IMR-90 (cell line): ENCODE data around the gene TNFRSF21. TPM values are rescaled to one million over a fixed set of nuclear protein-coding genes. Genes with fewer than 3 reads are reported as not detected.

Experiments
- ATAC-seq: fragments of 200-7000 bp; cut with Tn5 transposase; 2 replicates; pipeline ENCODE4 v1.9.1; 2020; ENCODE audit warnings: low read depth, mild to moderate bottlenecking, moderate library complexity
- BruUV-seq: library from RNA; stranded (reverse); fragments of 400-500 nt; replicated peaks from 2 replicates; lab custom pipeline; 2021; lab: Mats Ljungman, UMichigan
- CTCF ChIA-PET: fragments of 300-600 bp; formaldehyde crosslinking; extraction: SDS; loops from one replicate; lab custom pipeline; 2021; ENCODE audit warnings: antibody characterized with exemption; lab: Yijun Ruan, JAX
- POLR2A ChIA-PET: fragments of 300-600 bp; sonication (Branson Sonifier 250); formaldehyde crosslinking; loops from one replicate; lab custom pipeline; 2022; ENCODE audit warnings: antibody characterized with exemption; ENCODE audit not compliant: unreplicated experiment; lab: Charles Lee
- DNase-seq: peaks from one replicate; pipeline ENCODE4 v3.0.0; 2013
- H2AFZ ChIP-seq: replicated peaks from 2 replicates; pipeline ENCODE3; 2013; ENCODE audit warnings: low read length, mild to moderate bottlenecking; ENCODE audit not compliant: poor library complexity
- H2AK5ac ChIP-seq: 2 replicates; pipeline ENCODE4 v1.6.1; 2013; ENCODE audit warnings: low read depth, low read length, inconsistent platforms
- H2AK9ac ChIP-seq: replicated peaks from 2 replicates; pipeline ENCODE3; 2013; ENCODE audit warnings: mild to moderate bottlenecking, low read depth, low read length, moderate library complexity; ENCODE audit not compliant: poor library complexity
- H2BK120ac ChIP-seq: 2 replicates; pipeline ENCODE4 v1.6.1; 2013; ENCODE audit warnings: low read depth, low read length, inconsistent platforms
- H2BK15ac ChIP-seq: 3 replicates; pipeline ENCODE4 v1.6.1; 2013; ENCODE audit warnings: low read depth, low read length, inconsistent platforms
- H2BK20ac ChIP-seq: 2 replicates; pipeline ENCODE4 v1.6.1; 2013; ENCODE audit warnings: low read depth, mild to moderate bottlenecking, inconsistent platforms, low read length, moderate library complexity
- H2BK5ac ChIP-seq: 2 replicates; pipeline ENCODE4 v1.6.1; 2013; ENCODE audit warnings: mild to moderate bottlenecking, low read depth, low read length, inconsistent platforms; ENCODE audit not compliant: poor library complexity, severe bottlenecking
- H3K14ac ChIP-seq: replicated peaks from 2 replicates; pipeline ENCODE4 v1.6.1; 2013; ENCODE audit warnings: low read depth, low read length, inconsistent platforms
- H3K18ac ChIP-seq: 2 replicates; pipeline ENCODE4 v1.6.1; 2013; ENCODE audit warnings: low read depth, low read length, control low read depth
- H3K23ac ChIP-seq: 2 replicates; pipeline ENCODE4 v1.6.1; 2013; ENCODE audit warnings: low read depth, low read length, inconsistent platforms
- H3K27ac ChIP-seq: 2 replicates; pipeline ENCODE4 v1.5.1; 2013; ENCODE audit warnings: mild to moderate bottlenecking, control low read depth, low read length; ENCODE audit not compliant: insufficient read depth
- H3K27me3 ChIP-seq: 2 replicates; pipeline ENCODE4 v1.6.1; 2013; ENCODE audit warnings: low read length; ENCODE audit not compliant: control insufficient read depth, insufficient read depth
- H3K36me3 ChIP-seq: 2 replicates; pipeline ENCODE4 v1.6.1; 2013; ENCODE audit warnings: low read length, mixed read lengths; ENCODE audit not compliant: control insufficient read depth, insufficient read depth
- H3K4ac ChIP-seq: 2 replicates; pipeline ENCODE4 v1.6.1; 2013; ENCODE audit warnings: low read depth, low read length, inconsistent platforms
- H3K4me1 ChIP-seq: 2 replicates; pipeline ENCODE4 v1.6.1; 2013; ENCODE audit warnings: low read length, mixed read lengths; ENCODE audit not compliant: control insufficient read depth, insufficient read depth
- H3K4me2 ChIP-seq: 2 replicates; pipeline ENCODE4 v1.6.1; 2013; ENCODE audit warnings: low read depth, mild to moderate bottlenecking, control low read depth, low read length, moderate library complexity
- H3K4me3 ChIP-seq: 2 replicates; pipeline ENCODE4 v1.5.1; 2013; ENCODE audit warnings: low read depth, mild to moderate bottlenecking, control low read depth, low read length, moderate library complexity; ENCODE audit not compliant: insufficient read depth
- H3K56ac ChIP-seq: 2 replicates; pipeline ENCODE4 v1.6.1; 2013; ENCODE audit warnings: low read length, inconsistent platforms; ENCODE audit not compliant: insufficient read depth; ENCODE audit errors: extremely low read depth
- H3K79me1 ChIP-seq, 2 experiments: 2 replicates each; pipeline ENCODE4 v1.6.1; 2013; ENCODE audit warnings: low read length in 2 of 2, inconsistent platforms in 1 of 2, low read depth in 1 of 2
- H3K9ac ChIP-seq: 2 replicates; pipeline ENCODE4 v1.6.1; 2013; ENCODE audit warnings: low read depth, low read length, control low read depth
- H3K9me1 ChIP-seq: 2 replicates; pipeline ENCODE4 v1.6.1; 2013; ENCODE audit warnings: low read length, inconsistent platforms; ENCODE audit not compliant: insufficient read depth
- H3K9me3 ChIP-seq: 2 replicates; pipeline ENCODE4 v1.6.1; 2013; ENCODE audit warnings: low read length; ENCODE audit not compliant: control insufficient read depth, insufficient read depth
- H4K20me1 ChIP-seq: 2 replicates; pipeline ENCODE4 v1.6.1; 2013; ENCODE audit warnings: low read length, inconsistent platforms; ENCODE audit not compliant: insufficient read depth
- H4K5ac ChIP-seq: 2 replicates; pipeline ENCODE4 v1.6.1; 2013; ENCODE audit warnings: mild to moderate bottlenecking, low read depth, low read length, control low read depth
- H4K8ac ChIP-seq, 2 experiments: 2 replicates each; pipeline ENCODE4 v1.6.1; 2013; ENCODE audit warnings: low read depth in 2 of 2, low read length in 2 of 2, control low read depth in 1 of 2, inconsistent platforms in 1 of 2
- H4K91ac ChIP-seq: 2 replicates; pipeline ENCODE4 v1.6.1; 2013; ENCODE audit warnings: low read depth, low read length, inconsistent platforms; ENCODE audit not compliant: insufficient read depth
- CEBPB ChIP-seq: IDR thresholded peaks from 2 replicates; pipeline ENCODE4 v1.6.1; 2012; ENCODE audit warnings: low read depth, low read length, improper control_type of control experiment
- CHD1 ChIP-seq: IDR thresholded peaks from 2 replicates; pipeline ENCODE4 v1.6.1; 2012; ENCODE audit warnings: low read depth, low read length, improper control_type of control experiment
- FOS ChIP-seq: fragments of 150-350 bp; IDR thresholded peaks from 2 replicates; pipeline ENCODE4 v1.6.1; 2016; ENCODE audit warnings: low read depth, low read length
- MAZ ChIP-seq: IDR thresholded peaks from 2 replicates; pipeline ENCODE4 v1.6.1; 2012; ENCODE audit warnings: low read depth, mild to moderate bottlenecking, low read length, improper control_type of control experiment, moderate library complexity, borderline replicate concordance
- MXI1 ChIP-seq: IDR thresholded peaks from 2 replicates; pipeline ENCODE4 v1.6.1; 2012; ENCODE audit warnings: low read depth, mild to moderate bottlenecking, low read length, moderate library complexity, borderline replicate concordance
- POLR2A ChIP-seq: IDR thresholded peaks from 2 replicates; pipeline ENCODE4 v1.6.1; 2012; ENCODE audit warnings: mild to moderate bottlenecking, low read depth, low read length
- RAD21 ChIP-seq: IDR thresholded peaks from 2 replicates; pipeline ENCODE4 v1.6.1; 2012; ENCODE audit warnings: low read length, improper control_type of control experiment
- RCOR1 ChIP-seq: IDR thresholded peaks from 2 replicates; pipeline ENCODE4 v1.6.1; 2012; ENCODE audit warnings: mild to moderate bottlenecking, low read length, improper control_type of control experiment; ENCODE audit not compliant: insufficient replicate concordance
- RFX5 ChIP-seq: IDR thresholded peaks from 2 replicates; pipeline ENCODE4 v1.8.0; 2012; ENCODE audit warnings: low read depth, mild to moderate bottlenecking, low read length, moderate library complexity
- WGBS, 2 experiments: methylation state at CpG; one replicate each; pipeline versions ENCODE4 v1.1.5 to v1.1.7; 2013; ENCODE audit warnings: missing lambda C conversion rate in 2 of 2; ENCODE audit not compliant: insufficient read length in 1 of 2; ENCODE audit errors: extremely low coverage in 2 of 2; 5-methylcytosine and 5-hydroxymethylcytosine counted together
- dilution Hi-C: fragments of 300-500 bp; cut with HindIII; formaldehyde crosslinking; loops from one replicate; pipeline ENCODE4 v1.14.3; 2018; ENCODE audit warnings: low sequenced_read_pairs; ENCODE audit not compliant: unreplicated experiment
- in situ Hi-C: fragments of 300-500 bp; cut with MboI; formaldehyde crosslinking; loops from 3 replicates; pipeline ENCODE4 v1.14.3; 2019; ENCODE audit warnings: low sequenced_read_pairs, inconsistent platforms, mixed read lengths
- intact Hi-C: fragments of 100-400 bp; cut with micrococcal nuclease; formaldehyde crosslinking; loops from 2 replicates; pipeline ENCODE4 v1.10.0; 2022
- polyA plus RNA-seq, 3 experiments: library from polyadenylated mRNA; depleted of rRNA; stranded (reverse); fragments of >200 nt; gene quantifications; 2 replicates each; pipeline ENCODE4 v1.2.3, GENCODE V29; 2012; ENCODE audit warnings: low replicate concordance in 1 of 3
- total RNA-seq: library from RNA; depleted of rRNA; stranded (reverse); fragments of >200 nt; gene quantifications from 2 replicates; pipeline ENCODE4 v1.2.3, GENCODE V29; 2012
- TF ChIP-seq, protein P1 (sequence below): fragments of 150-350 bp; IDR thresholded peaks from 2 replicates; pipeline ENCODE4 v1.6.1; 2017; ENCODE audit warnings: mild to moderate bottlenecking, antibody characterized with exemption, low read length, low read depth
- TF ChIP-seq, protein P2 (sequence below): fragments of 150-350 bp; IDR thresholded peaks from 2 replicates; pipeline ENCODE4 v1.6.1; 2016; ENCODE audit warnings: low read depth, mild to moderate bottlenecking, low read length, moderate library complexity, borderline replicate concordance
- TF ChIP-seq, protein P3 (sequence below): conservative IDR thresholded peaks from 2 replicates; pipeline ENCODE4 v1.5.1; 2012; ENCODE audit warnings: mild to moderate bottlenecking, low read depth, low read length, improper control_type of control experiment

The TNFRSF21 gene
- total and polyA plus RNA-seq, 2 of the 4 experiments (the other 2 are of a cell fraction) = 2.9 to 6.9 TPM

DNA sequence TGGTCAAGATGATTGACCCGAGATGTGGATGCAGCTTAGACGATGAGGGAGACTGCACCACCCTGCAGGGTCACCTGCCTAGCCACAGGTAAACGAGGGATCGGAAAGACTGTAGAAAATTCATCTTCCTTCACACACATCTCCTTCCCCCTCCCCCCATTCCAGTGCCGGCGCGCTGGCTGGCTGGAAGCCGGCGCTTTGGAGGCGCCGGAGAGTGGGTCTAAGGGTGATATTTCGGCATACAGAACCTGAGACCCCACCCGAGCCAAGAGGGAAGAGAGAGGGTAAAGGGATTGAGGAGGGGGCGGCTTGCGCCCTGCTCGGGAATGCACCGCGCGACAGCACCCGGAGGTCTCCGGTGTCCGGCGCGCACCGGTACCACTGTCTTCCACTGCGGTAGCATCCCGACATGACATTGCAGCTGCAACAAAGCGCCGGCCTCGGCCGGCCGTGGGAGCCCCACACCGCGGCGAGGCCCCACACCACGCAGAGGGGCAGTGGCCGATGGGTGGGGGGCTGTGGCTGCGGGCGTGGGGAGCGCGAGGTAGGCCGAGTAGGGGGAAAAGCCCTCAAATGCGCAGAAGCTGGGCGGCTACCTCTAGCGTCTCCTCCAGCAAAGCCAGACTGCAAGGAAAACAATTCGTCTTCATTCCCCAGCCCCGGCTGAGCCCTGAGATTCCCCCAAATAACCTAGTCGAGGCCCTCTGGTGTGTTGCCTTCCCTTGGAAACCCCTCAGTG is 984 bp downstream of the TNFRSF21 start:
- H2AFZ ChIP-seq = peak overlapping the region; percentile 94
- POLR2A ChIA-PET = interaction anchor here (0.5 to 0.6 kb wide), 2 partner anchors 212 to 215 kb away, joined by 3 to 5 read pairs; no protein-coding TSS in a partner anchor

More for the DNA sequence above, 984 bp downstream of the TNFRSF21 start:
- H3K18ac ChIP-seq = no peak overlapping the region
- H3K9ac ChIP-seq = peak overlapping the region; percentile 69
- H3K27me3 ChIP-seq = peaks cover 7% of the 10 kb centered on the region; the same call in 1 of the 2 replicates
- DNase-seq (peak; percentile 19), ATAC-seq (peak; percentile 48)
- no peak overlapping the region for H4K5ac ChIP-seq
- peak overlapping the region; percentile 84 for H3K4me3 ChIP-seq
- H3K27ac ChIP-seq = no peak overlapping the region; the same call in 1 of the 2 replicates
- 0% methylated on average over 4 of the region's 48 CpGs; no CpG with 5 or more reads in 1 of the 2 experiments for WGBS, 2 experiments
- dilution Hi-C loops (no loop called here), intact Hi-C loops (loop anchor here (1.0 to 5.0 kb wide), 2 partner anchors 51 to 140 kb away; no protein-coding TSS in a partner anchor), in situ Hi-C loops (loop anchor here (5.0 to 25.0 kb wide), 2 partner anchors 211 to 471 kb away; no protein-coding TSS in a partner anchor)
- 0 out of 2 replicates have a peak overlapping the region, but pooled peaks have one; percentile 66 for H3K23ac ChIP-seq
- no peaks in the 10 kb centered on the region for H3K36me3 ChIP-seq
- H3K4me1 ChIP-seq = no peaks in the 10 kb centered on the region; the same call in 1 of the 2 replicates
- H3K9me1 ChIP-seq = no peaks in the 10 kb centered on the region
- peak overlapping the region; percentile 52 for H2AK9ac ChIP-seq
- peaks cover 7 to 23% of the 10 kb centered on the region in 2 experiments; a peak in 1 of 4 replicates for H3K79me1 ChIP-seq
- no peak overlapping the region for H2BK5ac ChIP-seq
- H3K56ac ChIP-seq = no peak overlapping the region
- peak overlapping the region; percentile 92 for H3K4me2 ChIP-seq
- H4K8ac ChIP-seq = 0 out of 4 replicates have a peak overlapping the region, but pooled peaks of 1 of the 2 experiments have one; percentile 47
- CTCF ChIA-PET = interaction anchor here (1.2 to 2.2 kb wide), 4 partner anchors 209 to 225 kb away, joined by 3 to 22 read pairs (median 6); no protein-coding TSS in a partner anchor
- H2BK120ac ChIP-seq = no peak overlapping the region
- no peaks in the 10 kb centered on the region for H3K9me3 ChIP-seq
- H3K4ac ChIP-seq = 0 out of 2 replicates have a peak overlapping the region, but pooled peaks have one; percentile 40
- no peak overlapping the region for H4K91ac ChIP-seq
- no peak overlapping the region for H2BK20ac ChIP-seq
- H2BK15ac ChIP-seq = no peak overlapping the region
- no TSS peak for BruUV-seq
- H4K20me1 ChIP-seq = no peaks in the 10 kb centered on the region; the same call in 1 of the 2 replicates
- peak overlapping the region; percentile 29; the same call in 1 of the 2 replicates for H3K14ac ChIP-seq
- peak overlapping the region; percentile 35; the same call in 1 of the 2 replicates for H2AK5ac ChIP-seq
- no peak for TF ChIP-seq RFX5
- TF ChIP-seq CHD1 = no peak
- TF ChIP-seq, protein P1, sequence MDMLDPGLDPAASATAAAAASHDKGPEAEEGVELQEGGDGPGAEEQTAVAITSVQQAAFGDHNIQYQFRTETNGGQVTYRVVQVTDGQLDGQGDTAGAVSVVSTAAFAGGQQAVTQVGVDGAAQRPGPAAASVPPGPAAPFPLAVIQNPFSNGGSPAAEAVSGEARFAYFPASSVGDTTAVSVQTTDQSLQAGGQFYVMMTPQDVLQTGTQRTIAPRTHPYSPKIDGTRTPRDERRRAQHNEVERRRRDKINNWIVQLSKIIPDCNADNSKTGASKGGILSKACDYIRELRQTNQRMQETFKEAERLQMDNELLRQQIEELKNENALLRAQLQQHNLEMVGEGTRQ = no peak
- TF ChIP-seq MAZ = no peak
- TF ChIP-seq CEBPB = no peak
- TF ChIP-seq, protein P2, sequence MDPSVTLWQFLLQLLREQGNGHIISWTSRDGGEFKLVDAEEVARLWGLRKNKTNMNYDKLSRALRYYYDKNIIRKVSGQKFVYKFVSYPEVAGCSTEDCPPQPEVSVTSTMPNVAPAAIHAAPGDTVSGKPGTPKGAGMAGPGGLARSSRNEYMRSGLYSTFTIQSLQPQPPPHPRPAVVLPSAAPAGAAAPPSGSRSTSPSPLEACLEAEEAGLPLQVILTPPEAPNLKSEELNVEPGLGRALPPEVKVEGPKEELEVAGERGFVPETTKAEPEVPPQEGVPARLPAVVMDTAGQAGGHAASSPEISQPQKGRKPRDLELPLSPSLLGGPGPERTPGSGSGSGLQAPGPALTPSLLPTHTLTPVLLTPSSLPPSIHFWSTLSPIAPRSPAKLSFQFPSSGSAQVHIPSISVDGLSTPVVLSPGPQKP = no peak
- TF ChIP-seq MXI1 = no peak
- TF ChIP-seq RCOR1 = no peak
- TF ChIP-seq RAD21 = no peak
- TF ChIP-seq POLR2A = no peak
- TF ChIP-seq FOS = no peak
- TF ChIP-seq, protein P3, sequence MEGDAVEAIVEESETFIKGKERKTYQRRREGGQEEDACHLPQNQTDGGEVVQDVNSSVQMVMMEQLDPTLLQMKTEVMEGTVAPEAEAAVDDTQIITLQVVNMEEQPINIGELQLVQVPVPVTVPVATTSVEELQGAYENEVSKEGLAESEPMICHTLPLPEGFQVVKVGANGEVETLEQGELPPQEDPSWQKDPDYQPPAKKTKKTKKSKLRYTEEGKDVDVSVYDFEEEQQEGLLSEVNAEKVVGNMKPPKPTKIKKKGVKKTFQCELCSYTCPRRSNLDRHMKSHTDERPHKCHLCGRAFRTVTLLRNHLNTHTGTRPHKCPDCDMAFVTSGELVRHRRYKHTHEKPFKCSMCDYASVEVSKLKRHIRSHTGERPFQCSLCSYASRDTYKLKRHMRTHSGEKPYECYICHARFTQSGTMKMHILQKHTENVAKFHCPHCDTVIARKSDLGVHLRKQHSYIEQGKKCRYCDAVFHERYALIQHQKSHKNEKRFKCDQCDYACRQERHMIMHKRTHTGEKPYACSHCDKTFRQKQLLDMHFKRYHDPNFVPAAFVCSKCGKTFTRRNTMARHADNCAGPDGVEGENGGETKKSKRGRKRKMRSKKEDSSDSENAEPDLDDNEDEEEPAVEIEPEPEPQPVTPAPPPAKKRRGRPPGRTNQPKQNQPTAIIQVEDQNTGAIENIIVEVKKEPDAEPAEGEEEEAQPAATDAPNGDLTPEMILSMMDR = no peak
